ELR (cell line): ENCODE results near the gene PAIP2.
"Not testable (repeated sequence)": the region's sequence is repeated elsewhere in the genome, so short reads cannot be mapped to it uniquely, and the experiment has no call there.

Source experiments
- DNase-seq: peaks from one replicate; pipeline ENCODE4 v3.0.0-alpha.2; 2015; ENCODE audit warnings: low read depth

Gene PAIP2

GRCh38 chr5:139378941-139379361 is 37.3 kb downstream of the PAIP2 start:
- DNase-seq = no peak

DNA sequence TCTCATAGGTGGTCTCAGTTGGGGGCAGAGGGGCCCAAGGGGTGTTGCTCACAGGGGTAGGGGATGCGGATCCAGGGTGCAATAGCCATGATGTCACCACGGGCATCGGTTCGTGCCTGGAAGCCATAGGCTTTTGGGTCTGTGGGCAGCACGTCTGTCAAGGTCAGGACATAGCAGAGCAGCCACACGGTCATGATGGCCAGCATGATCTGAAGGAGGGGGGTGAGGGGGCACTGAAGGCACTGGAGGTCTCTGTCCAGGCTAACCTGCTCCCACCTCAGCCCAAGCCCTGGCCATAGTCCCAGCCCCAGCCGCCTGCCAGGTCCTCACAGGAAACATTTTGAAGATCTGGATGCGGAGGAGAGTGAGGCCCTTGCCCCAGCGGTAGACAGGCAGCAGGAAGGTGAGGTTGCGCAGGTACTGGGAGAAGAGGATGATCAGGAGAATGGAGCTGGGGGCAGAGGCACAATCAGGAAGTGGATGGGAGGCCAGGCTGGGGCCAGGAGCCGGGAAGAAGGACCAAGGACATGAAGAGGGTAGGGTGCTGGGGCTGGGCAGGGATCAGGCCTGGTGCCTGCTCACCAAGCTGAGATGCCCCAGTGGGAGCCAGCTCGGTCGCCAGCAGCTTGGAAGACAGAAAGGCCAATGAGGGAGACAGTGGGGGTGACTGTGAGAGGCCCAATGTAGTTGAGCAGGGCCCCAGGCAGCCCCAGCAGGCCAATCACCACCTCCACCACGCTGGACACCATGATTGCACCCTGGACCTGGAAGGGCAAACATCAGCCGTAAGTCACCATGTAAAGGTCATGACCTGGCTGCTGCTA is 38.2 kb downstream of the PAIP2 start:
- DNase-seq = no peak

DNA sequence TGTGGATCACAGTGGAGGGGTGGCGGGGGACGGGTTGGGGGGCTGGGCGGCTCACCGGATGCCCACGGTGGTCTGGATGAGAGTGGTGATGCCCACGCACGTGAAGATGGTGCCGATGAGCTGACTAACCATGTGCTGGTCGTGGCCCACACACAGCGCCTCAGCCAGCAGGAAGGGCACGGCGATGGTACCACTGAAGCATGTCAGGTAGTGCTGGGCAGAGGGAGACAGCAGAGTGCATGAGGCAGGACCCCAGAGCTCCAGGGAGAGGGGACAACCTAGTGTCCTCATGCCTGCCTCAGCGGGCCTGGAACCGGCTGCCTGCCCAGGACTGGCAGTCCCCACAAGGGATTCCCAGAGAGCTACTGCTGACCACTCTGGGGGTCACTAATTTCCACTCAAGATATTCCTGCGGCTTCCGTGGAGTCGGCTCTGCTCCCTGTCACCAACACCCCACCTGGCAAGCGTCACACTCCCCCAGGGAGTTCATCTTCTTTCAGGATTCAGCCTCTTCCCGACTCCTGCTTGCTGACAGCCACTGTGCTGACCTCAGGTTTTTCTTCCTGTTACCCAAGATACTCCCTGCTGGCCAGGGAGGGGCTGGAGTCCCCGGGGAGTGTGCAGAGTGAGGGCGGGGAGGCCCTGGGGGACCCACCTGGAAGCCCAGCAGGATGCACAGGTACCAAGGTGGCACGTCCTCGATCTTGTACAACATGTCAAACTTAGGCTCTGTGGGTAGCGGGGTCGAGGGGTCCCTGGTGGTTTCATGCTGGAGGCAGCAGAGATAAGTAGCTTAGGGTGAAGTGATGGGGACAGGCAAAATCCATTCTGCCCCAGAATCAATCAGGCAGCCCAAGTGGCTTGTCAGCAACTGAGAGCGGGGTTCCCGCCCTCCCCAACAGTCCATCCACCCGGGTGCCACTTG is 40.4 kb downstream of the PAIP2 start:
- DNase-seq = no peak

GRCh38 chr5:139382807-139383206 is 41.2 kb downstream of the PAIP2 start:
- DNase-seq = no peak

DNA sequence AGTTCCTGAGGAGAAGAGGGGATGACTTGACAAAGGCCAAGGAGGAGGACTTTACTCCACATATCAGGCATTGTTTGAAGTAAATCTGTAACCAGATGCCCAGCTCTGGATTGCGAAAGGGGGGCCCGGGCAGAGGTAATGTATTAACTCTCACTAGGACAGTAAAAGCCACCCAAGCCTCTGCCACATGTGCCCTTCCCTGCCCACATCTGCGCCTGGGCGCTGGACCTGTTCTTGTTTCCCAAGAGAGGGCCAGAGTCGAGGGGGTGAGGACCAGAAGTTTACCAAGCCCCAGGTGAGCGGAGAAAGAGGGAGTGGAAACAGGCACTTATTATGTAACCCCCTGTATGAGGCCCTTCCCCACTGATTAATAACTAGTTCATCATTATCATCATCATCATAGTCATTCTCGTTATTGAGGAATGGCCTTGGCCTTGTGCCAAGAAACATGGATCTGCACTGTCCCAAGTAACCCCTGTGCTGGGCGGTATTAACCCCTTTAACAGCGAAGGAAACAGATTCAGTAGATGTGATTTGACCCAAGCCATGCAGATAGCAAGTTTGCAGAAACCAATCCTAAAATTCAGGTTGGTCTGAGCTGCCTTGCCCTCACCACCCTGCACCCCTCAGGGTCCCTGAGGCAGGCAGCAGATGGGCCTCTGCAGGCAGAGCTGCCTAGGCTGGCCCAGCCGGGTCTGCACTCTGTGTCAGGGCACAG is 41.8 kb downstream of the PAIP2 start, which contains the start of gene SLC23A1:
Gene SLC23A1, minus strand, starts transcription at position 23 of the 718 bp plus-strand sequence. CDS start 44 bp downstream, outside the sequence.
- no peak for DNase-seq

GRCh38 chr5:139383993-139384590 is 42.4 kb downstream of the PAIP2 start:
- DNase-seq = no peak

GRCh38 chr5:139384591-139385051 is 43.0 kb downstream of the PAIP2 start:
- no peak for DNase-seq

DNA sequence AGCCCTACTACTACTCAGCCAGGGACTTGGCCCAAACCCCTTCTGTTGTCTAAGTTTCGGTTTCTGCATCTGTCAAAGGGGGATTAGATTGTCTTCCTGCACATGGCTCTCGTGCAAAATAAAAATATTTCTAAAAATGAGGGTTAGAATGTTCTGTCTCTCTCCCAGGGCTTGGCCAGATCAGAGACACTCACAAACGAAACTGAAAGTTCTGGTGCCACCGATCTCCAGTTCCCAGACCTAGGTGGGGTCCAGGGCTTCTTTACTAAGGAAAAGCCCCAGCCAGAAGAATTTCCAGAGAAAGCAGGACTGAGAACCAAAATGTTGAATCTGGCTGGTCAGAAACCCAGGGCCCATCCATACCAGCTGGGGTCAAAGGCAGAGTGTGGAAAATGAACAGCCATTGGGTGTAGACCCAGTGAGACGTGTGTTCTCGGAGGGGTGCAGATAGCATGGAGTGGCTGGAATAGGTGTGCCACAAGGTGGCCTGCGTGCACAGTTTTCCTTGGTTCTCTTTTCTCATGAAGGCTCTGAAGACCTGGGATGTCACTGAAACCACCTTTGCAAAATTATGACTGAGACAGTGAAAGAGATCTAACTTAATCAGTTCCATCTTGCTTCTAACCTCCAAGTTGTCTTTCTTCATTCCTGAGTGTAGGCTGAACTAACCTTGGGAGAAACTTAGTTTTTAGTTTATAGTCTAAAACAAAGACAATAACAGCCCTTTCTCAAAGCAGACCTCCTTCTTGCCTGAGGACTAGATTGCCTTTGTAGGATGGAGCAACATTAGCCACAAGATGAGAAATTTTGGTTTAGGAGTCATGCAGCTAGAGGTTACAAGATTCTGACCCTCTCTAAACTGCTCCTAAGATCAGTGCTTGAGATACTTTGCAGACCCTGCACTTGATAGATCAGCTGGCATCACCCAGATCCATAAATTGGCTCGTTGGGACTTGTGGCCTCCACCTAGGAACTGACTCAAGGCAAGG is 43.7 kb downstream of the PAIP2 start:
- DNase-seq = no peak

- DNase-seq = no peak
These were observed 44.4 kb downstream of the PAIP2 start for GRCh38 chr5:139386050-139386438.

DNA sequence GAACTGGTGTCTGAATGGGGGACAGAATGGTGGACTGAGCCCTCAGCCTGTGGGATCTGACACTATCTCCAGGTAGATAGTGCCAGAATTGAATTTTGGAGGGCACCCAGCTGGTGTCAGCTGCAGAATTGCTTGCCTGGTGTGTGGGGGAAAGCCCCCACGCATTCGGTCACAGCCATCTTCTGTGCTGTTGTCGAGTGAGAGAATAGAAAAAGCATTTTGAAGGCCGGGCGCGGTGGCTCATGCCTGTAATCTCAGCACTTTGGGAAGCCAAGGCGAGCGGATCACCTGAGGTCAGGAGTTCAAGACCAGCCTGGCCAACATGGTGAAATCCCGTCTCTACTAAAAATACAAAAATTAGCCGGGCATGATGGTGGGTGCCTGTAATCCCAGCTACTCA is 45.3 kb downstream of the PAIP2 start:
- not testable (repeated sequence) for DNase-seq

GRCh38 chr5:139387611-139388197 is 46.0 kb downstream of the PAIP2 start:
- DNase-seq = no peak

DNA sequence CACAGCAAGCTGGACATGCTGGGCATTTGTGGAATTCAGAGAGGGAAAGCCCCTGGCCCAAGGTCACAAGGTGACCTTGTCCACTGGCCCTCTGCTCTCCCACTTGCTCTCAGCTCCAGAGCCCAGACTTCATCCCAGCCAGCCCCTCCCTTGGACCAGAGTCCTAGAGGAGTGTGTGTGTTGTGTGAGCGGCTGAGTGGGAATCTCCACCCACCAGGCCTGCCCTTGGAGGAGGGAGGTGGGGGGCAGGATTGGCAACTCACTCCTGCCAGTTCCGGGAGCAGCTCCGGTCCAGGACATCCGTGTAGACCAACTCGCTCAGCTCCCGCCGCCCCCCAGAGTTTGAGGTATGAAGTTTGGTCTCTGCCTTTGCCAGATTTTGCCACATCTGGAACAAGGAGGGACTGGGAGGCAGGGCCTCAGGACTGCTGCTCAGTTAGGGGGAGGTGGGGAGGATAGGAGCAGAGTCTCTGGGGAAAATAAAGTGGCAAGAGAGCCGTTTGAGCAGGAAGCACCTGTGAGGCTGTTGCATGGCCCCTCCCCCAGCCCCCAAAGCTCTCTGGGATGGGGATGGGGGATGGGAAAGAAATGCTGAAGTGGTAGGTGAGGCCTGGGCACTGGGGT is 46.7 kb downstream of the PAIP2 start:
- no peak for DNase-seq

- no peak for DNase-seq
These were observed 48.3 kb downstream of the PAIP2 start, which contains the start of gene MZB1 for GRCh38 chr5:139389701-139390638. Gene MZB1 (minus strand): TSS chr5:139389913. CDS start chr5:139389856, 57 bp downstream.

DNA sequence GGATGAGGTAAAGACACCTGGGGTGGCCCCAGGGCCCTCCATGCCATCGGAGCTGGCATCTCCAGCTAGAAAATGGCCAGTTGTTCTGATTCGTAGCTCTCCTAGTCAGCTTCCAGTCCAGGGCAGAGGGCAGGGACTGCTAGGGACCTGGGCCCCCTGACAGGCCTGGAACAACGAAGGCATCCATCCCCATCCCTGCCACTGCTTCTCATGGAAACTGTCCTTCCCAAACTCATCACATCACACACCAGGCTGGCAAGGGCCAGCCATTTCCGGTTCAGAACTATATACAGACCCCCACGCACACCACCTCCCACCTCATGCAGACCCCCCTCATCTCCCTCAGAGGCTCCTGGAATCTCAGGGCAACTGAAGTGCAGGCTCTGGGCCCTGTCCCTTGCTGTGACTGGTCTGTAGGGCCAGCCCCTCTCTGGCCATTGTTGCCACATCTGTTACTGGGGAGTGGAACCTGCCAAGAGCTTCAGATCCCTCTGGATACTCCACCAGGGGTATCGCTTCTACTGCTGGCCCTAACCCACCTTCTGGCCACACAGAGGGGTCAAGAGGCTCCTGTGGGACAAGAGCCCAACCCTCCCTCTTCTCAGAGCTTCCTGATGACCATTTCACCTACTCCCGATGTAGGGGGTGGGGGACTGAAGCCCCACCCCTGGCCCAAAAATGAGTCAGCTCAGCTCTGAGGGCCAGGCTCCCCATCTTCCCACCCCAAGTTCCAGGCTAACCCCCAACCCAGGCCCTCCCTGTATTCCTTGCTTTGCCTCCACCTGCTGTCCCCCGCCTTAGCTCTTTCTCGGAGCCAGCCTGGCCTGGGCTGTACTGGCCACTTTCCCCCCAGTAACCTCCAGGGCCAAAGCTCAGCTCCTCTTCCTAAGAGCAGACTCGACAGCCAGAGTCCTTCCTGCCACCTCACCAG is 49.2 kb downstream of the PAIP2 start:
- peak; percentile 67 for DNase-seq

DNA sequence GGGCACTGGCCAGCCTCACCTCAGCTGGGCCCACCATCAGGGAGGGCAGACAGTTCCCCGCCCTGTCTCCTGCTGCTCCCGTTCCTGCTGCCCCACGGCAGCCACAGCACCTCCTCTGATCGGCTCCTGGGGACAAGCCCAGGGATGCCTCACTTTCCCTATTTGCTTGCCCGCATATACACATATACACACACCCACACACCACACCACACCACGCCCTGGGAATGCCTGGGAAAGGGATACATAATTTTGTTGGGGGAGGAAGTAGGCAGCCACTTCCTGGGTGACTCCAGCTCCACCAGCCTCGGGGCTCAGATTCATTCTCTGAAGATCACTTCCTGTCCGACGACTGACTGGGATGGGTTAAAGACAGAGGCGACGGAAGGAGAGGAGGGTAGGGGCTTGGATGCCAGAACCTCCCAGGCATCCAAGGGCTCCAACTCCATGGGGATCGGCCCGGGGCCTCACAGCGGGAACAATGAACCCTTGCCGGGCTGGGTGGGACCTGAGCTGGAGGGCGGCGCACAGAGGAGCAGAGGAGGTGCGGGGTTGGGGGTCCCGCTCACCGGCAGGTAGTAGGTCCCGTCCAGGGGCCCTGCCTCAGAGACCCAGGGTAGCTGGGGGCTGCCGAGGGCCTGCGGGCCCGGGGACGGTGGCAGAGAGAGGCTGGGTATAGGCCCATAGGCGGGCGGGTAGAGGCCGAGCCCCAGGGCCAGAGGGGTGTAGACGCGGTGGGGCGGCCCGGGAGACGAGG is 50.1 kb downstream of the PAIP2 start:
- peak; percentile 98 for DNase-seq

- DNase-seq = no peak
These were observed 50.6 kb downstream of the PAIP2 start for GRCh38 chr5:139392324-139392677.
